Right atrium auricular region (tissue), 2 donors: ENCODE results near the gene ZCCHC10. TPM values are rescaled to one million over a fixed set of nuclear protein-coding genes. Genes with fewer than 3 reads are reported as not detected.
A peak's percentile ranks its signal among the peaks of the same experiment; 100 is the strongest.
"Not testable (repeated sequence)": the region's sequence is repeated elsewhere in the genome, so short reads cannot be mapped to it uniquely, and the experiment has no call there.

Experiments
- DNase-seq: peaks from one replicate; pipeline ENCODE4 v3.0.0-alpha.2; 2019; ENCODE audit warnings: low spot score
- H3K27ac ChIP-seq, 2 donors: fragments of 200-600 bp; sonication (generic); 1 replicate in 1 of 2; 2 replicates in 1 of 2; pipeline ENCODE4 v1.5.1; 2016 to 2019
- H3K27me3 ChIP-seq, 2 donors: fragments of 200-600 bp; sonication (generic); one replicate each; pipeline versions ENCODE4 v1.5.1 to v1.6.0; 2017 to 2019
- H3K36me3 ChIP-seq: fragments of 200-600 bp; sonication (generic); one replicate; pipeline ENCODE4 v1.5.1; 2016
- H3K4me1 ChIP-seq, 2 donors: fragments of 200-600 bp; sonication (generic); one replicate each; pipeline versions ENCODE4 v1.5.1 to v1.6.0; 2017 to 2019
- H3K4me3 ChIP-seq, 2 donors: fragments of 200-600 bp; sonication (generic); 1 replicate in 1 of 2; 2 replicates in 1 of 2; pipeline ENCODE4 v1.5.1; 2017 to 2019; ENCODE audit warnings: mild to moderate bottlenecking in 1 of 2, moderate library complexity in 1 of 2
- H3K9me3 ChIP-seq, 2 donors: fragments of 200-600 bp; sonication (generic); one replicate each; pipeline ENCODE4 v1.5.1; 2019
- total RNA-seq, 2 donors: library from RNA; depleted of rRNA; stranded (reverse); fragments of >200 nt; gene quantifications; one replicate each; pipeline ENCODE4 v1.1.0, GENCODE V29; 2016
- TF ChIP-seq, protein P1 (sequence below), 2 donors: fragments of 200-600 bp; sonication (generic); IDR thresholded peaks; one replicate each; pipeline ENCODE4 v1.5.1; 2019; ENCODE audit warnings: antibody characterized with exemption in 2 of 2

Gene ZCCHC10
- total RNA-seq, 2 donors from 2014 or later = 18.4 to 18.8 TPM

DNA sequence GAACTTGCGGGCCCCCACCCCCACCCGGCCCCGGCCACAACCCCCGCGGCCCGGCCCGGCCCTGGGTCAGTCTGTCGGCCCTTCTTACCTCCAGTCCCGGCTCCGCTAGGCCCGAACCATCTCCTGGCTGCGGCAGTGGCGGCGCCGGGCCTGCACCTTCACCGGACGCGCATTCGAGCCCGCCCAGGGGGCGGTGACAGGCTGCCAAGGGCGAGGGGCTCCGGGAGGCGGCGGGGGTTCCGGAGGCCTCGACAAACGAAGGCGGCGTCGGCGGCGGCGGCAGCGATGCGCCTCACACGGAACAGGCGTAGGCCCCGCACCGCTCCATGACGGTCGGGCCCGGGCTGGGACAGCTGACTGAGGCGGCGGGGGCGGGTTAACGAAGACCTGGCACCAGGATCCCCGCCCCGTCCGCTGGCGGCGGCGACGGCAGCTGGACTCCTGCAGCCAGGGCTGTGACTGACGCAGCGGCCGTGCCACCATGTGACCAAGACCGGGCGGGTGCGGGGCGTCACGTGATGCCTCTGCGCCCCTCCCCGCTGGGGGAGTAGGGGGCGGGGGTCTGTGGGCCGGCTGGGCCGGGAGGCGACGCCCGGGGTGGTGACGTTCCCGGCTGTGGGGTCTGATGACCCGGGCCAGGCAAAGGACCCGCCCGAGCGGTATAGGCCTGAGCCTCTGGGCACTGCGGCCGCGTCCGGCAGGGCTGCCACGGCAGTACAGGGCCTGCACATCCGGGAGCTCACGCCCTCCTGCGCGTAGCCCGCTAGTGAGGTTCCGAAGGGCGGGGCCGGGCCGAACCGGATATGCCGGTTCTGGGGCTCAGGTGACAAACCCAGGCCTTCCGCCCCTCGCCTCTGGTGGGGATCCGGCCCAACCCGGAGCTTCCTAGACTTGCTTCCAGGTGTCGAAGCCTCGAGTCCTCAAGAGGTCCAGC, 62.9 kb downstream of the ZCCHC10 start, which contains the start of gene AFF4:
TSS of gene AFF4 (minus strand) at position 464 of the 934 bp plus-strand sequence. CDS start 26,445 bp downstream, outside the sequence.
- peak within 1 kb of the TSS; percentile 88 to 93 for H3K4me3 ChIP-seq
- H3K4me1 ChIP-seq = peaks cover 0 to 21% of the 10 kb centered on the region in 2 donors
- DNase-seq = peak; percentile 98
- no peaks in the 10 kb centered on the region for H3K9me3 ChIP-seq
- no peaks in the 10 kb centered on the region for H3K36me3 ChIP-seq
- no peaks in the 10 kb centered on the region for H3K27me3 ChIP-seq
- TF ChIP-seq, protein P1, sequence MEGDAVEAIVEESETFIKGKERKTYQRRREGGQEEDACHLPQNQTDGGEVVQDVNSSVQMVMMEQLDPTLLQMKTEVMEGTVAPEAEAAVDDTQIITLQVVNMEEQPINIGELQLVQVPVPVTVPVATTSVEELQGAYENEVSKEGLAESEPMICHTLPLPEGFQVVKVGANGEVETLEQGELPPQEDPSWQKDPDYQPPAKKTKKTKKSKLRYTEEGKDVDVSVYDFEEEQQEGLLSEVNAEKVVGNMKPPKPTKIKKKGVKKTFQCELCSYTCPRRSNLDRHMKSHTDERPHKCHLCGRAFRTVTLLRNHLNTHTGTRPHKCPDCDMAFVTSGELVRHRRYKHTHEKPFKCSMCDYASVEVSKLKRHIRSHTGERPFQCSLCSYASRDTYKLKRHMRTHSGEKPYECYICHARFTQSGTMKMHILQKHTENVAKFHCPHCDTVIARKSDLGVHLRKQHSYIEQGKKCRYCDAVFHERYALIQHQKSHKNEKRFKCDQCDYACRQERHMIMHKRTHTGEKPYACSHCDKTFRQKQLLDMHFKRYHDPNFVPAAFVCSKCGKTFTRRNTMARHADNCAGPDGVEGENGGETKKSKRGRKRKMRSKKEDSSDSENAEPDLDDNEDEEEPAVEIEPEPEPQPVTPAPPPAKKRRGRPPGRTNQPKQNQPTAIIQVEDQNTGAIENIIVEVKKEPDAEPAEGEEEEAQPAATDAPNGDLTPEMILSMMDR (IDR thresholded peaks at IDR 0.05) = no peak
- H3K27ac ChIP-seq = peak within 1 kb of the TSS; percentile 100

DNA sequence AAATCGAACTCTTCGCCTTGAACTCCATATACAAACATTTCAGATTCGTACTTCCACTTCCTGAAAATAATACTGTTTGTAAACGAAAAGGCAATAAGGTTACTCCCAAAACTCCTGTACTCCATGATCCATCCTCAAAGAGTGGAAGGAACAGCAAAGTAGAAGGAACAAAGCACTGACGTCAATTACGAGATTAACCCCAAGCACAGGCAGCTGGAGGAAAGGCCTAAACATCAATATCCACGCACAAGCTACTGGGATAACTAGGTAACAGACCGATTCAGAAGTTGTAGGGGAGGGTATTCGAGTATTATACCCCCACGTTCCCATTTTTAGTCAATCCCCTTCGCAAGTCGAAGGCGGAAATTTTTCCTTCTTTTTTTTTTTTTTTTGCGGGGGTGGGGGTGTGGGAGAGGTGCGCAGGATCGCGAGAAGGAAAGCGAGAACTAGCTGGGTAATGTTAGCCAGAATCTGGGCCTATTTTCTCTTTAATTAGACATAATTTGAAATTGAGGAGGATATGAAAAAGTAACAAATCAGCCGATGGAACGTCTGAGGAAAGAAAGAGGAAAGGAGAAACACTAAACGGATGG, 63.8 kb downstream of the ZCCHC10 start:
- peaks cover 0 to 21% of the 10 kb centered on the region in 2 donors for H3K4me1 ChIP-seq
- no peaks in the 10 kb centered on the region for H3K9me3 ChIP-seq
- TF ChIP-seq, protein P1 (IDR thresholded peaks at IDR 0.05) = no peak
- peak overlapping the region; percentile 100 for H3K27ac ChIP-seq
- H3K36me3 ChIP-seq = no peaks in the 10 kb centered on the region
- DNase-seq = no peak
- H3K4me3 ChIP-seq = peak overlapping the region; percentile 88 to 93
- no peaks in the 10 kb centered on the region for H3K27me3 ChIP-seq

DNA sequence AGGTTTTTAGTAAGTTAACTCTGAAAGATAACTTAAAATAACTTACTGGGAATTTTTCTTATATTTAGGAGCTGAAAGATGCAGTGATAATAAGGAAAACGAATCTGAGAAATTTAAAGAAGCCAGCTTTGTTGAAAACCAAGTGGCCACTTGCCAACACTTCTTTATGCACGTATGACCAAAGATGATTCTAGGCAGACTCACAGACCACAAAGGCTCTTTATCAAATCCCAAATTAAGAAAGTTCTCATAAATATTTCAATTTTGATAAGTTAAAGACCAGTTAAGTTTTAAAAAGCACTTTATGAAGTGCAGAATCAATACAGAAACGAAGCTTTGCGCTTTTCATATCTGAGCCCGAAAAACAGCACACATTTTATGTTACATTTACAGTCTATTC, 64.5 kb downstream of the ZCCHC10 start:
- Histone ChIP-seq H3K4me1 (peaks cover 0 to 21% of the 10 kb centered on the region in 2 donors), H3K9me3 (no peaks in the 10 kb centered on the region), H3K4me3 (peak overlapping the region; percentile 88 to 93), H3K27me3 (no peaks in the 10 kb centered on the region), H3K27ac (peak overlapping the region; percentile 100), H3K36me3 (no peaks in the 10 kb centered on the region)
- TF ChIP-seq, protein P1 (IDR thresholded peaks at IDR 0.05) = no peak
- DNase-seq = no peak

DNA sequence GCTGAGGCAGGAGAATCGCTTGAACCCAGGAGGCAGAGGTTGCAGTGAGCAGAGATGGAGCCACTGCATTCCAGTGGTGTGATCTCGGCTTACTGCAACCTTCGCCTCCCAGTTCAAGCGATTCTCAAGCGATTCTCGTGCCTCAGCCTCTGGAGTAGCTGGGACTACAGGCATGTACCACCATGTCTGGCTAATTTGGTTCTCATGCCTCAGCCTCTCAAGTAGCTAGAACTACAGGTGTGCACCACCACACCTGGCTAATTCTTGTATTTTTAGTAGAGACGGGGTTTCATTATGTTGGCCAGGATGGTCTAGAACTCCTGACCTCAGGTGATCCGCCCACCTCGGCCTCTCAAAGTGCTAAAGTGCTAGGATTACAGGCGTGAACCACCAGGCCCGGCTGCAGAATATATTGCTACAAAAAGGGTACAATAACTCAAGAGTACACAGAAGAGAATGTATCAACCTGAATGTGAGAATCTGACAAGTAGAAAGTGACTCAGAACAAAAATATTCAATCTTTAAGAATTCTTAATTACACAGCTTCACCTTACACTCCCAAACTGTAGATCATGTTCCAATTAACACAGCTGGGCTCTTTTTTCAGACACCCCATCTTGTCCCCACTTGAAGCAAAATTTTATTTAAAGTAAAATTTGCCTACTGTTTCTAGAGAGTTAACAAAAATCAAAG, 65.1 kb downstream of the ZCCHC10 start:
- DNase-seq, H3K36me3 ChIP-seq, H3K27me3 ChIP-seq, H3K9me3 ChIP-seq: not testable (repeated sequence)
- Histone ChIP-seq H3K4me3 (peak overlapping the region; percentile 88 to 93), H3K27ac (peak overlapping the region; percentile 100), H3K4me1 (peaks cover 0 to 21% of the 10 kb centered on the region in 2 donors)

DNA sequence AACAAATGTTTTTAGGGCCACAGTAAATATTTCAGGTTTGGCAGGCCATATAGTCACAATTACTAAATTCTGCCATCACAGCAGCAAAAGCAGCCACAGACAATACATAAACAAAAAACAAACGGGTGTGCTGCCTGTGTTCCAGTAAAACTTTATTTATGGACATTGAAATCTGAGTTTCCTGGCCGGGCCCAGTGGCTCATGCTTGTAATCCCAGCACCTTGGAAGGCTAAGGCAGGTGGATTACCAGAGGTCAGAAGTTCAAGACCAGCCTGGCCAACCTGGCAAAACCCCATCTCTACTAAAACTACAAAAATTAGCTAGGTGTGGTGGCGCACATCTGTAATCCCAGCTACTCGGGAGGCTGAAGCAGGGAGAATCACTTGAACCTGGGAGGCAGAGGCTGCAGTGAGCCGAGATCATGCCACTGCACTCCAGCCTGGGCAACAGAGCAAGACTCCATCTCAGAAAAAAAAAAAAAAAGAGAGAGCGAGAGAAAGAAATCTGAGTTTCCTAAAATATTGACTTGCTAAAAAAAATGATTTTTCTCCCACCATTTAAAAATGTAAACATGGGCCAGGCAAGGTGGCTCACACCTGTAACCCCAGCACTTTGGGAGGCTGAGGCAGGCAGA, 70.1 kb downstream of the ZCCHC10 start:
- not testable (repeated sequence) for H3K27ac ChIP-seq, H3K4me3 ChIP-seq, H3K27me3 ChIP-seq, H3K36me3 ChIP-seq, H3K9me3 ChIP-seq, DNase-seq
- H3K4me1 ChIP-seq = peaks cover 0 to 32% of the 10 kb centered on the region in 2 donors

DNA sequence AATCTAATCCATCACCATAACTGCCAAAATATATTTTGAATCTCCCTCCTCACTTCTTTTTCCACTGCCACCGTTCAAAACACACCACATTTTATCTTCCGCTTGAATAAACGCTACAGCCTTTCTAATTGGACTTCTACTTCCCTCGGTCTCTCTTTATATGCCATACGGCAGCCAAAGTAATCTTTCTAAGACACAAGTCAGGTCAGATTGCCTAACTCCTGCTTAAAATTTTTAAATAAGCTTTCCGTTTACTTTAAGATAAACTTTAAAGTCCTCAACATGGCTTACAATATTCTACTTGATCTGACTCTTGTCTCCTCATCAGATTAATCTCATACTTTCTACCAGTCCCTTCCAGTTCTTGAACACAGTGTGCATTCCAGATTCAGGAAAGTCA, 72.6 kb downstream of the ZCCHC10 start:
- Histone ChIP-seq H3K4me3 (no peak overlapping the region), H3K9me3 (no peaks in the 10 kb centered on the region), H3K27ac (peak overlapping the region in 1 of 2 donors; percentile 12), H3K36me3 (no peaks in the 10 kb centered on the region), H3K27me3 (no peaks in the 10 kb centered on the region), H3K4me1 (peaks cover 0 to 20% of the 10 kb centered on the region in 2 donors)
- no peak for DNase-seq
- TF ChIP-seq, protein P1 (IDR thresholded peaks at IDR 0.05) = no peak
